Left lobe of liver (tissue), 2 donors: ENCODE data around the gene C1QTNF9B. TPM values are rescaled to one million over a fixed set of nuclear protein-coding genes. Genes with fewer than 3 reads are reported as not detected.

Source experiments
- ATAC-seq: fragments of 200-7000 bp; cut with Tn5 transposase; one replicate; pipeline ENCODE4 v1.9.1; 2020; ENCODE audit warnings: mild to moderate bottlenecking, moderate library complexity
- DNase-seq: peaks from one replicate; pipeline ENCODE4 v3.0.0-alpha.2; 2020; ENCODE audit warnings: low spot score
- total RNA-seq: library from RNA; stranded (reverse); gene quantifications from one replicate; pipeline ENCODE4 v1.2.1, GENCODE V29; 2021
- donor health status: DM: no; HTN: no; CAD: no; lungs with moderate emphysema.
- donor health status: DM: no; HTN: yes; CAD: no.

Gene C1QTNF9B
- total RNA-seq, 1 donor from 2014 or later: not detected

DNA sequence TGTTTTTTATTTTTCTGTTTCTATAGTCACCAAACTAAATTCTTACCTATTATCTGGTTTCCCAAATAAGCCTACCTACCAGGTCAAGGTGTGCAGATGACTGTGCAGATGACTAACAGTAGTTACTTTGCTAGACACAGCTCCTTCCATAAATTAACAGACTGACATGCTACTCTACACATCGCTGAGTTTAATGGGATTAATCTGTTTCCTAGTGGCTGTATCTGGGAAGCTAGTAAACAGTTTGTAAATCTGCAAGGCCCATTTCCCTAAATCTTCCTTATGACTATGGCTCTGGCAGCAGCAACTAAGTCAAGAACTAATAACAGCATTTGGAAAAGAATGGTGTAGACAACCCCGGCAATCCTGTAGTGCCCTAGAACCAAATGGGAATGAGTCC, 36.0 kb downstream of the C1QTNF9B start:
- no peak for ATAC-seq
- DNase-seq: no peak

- ATAC-seq (no peak), DNase-seq (no peak)
These were observed 37.4 kb downstream of the C1QTNF9B start for GRCh38 chr13:23859904-23860303.

- DNase-seq (no peak), ATAC-seq (no peak)
These were observed 37.8 kb downstream of the C1QTNF9B start for GRCh38 chr13:23859455-23859854.

DNA sequence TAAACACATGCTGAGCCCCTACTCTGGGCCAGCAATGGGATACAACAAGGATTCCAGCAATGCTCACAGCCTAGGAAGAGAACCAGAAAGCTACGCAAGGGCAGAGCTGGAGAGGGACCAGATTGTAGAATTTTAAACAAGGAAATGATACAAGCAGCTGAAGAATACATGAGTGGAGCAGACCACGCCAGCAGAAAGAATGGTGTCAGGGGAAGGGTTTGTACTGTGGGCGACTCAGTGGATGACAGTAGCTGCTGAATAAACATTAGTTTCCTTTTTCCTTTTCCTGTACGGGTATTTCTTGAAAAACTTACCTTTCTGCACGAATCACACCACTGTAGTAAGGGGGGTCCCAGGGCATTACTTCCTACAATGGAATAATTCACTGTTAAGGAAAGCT, 38.8 kb downstream of the C1QTNF9B start:
- no peak for DNase-seq
- no peak for ATAC-seq

DNA sequence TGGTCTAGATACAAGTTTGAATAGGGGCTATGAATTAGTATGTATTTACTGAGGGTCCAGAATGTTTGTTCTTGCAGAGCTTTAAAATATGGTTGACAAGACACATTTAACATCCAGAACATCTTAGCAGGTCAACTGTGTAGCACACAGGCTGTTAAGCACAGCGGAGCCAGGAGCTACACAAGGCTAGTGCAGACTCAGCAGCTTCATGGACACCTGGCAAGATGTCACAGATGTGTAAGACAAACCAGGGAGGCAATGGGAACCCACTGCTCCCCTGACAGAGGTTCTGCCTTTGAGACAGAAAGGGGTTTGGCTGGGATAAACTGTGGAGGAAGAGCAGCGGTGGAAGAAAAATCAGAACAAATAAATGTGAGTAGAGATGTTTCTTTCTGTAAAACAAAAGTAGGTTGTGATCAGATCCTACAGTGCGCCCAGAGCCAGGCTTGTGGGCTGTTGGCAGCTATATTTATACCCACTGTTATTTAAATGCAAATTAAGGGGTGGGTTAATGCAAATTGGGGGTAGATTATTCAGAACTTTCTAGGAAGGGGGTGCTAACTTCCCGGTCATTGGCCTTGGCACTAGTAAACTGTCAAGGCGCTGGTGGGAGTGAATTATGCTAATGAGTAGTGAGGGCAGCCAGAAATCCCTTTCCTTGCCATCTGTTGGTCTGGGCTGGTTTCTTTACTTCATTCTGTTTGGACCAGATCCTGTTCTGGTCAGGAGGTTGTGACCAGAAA, 41.1 kb downstream of the C1QTNF9B start:
- no peak for ATAC-seq
- no peak for DNase-seq

DNA sequence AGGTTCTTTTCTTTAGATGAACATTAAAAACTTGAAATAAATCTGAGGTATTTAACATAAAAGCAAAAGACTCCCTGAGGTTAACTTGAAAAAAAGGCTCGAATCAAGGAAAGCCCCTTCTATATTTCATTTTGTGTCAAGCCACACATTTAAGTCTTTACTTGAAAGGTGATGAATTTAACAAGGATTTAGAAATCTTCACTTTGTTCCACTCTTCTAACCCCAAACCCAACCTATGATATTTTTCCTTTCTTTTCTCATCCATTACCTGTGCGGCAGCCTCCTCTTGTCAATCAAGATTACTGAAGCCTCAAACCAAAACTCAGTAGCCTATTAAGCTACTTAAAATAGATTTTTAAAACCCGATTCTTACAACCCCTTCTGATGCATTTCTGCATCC, 41.9 kb downstream of the C1QTNF9B start:
- ATAC-seq: no peak
- DNase-seq: no peak

DNA sequence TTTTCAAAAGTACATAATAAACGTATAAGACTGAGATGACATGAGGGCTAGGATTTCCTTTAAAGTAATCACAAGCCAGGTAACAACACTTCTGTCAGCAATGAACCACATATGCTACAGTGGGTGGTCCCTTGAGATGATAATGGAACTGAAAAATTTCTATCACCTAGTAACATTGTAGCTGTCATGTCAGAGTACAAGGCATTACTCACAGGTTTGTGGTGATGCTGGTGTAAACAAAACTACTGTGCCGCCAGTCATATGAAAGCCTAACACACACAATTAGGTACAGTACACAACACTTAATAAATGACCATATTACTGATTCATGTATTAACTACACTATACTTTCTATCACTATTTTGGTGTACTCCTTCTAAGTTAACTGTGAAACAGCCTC, 45.0 kb downstream of the C1QTNF9B start:
- ATAC-seq (no peak), DNase-seq (no peak)

- no peak for DNase-seq
- no peak for ATAC-seq
These were observed 46.2 kb downstream of the C1QTNF9B start for GRCh38 chr13:23851106-23851505.

GRCh38 chr13:23850134-23850533, 47.2 kb downstream of the C1QTNF9B start:
- DNase-seq (no peak), ATAC-seq (no peak)

DNA sequence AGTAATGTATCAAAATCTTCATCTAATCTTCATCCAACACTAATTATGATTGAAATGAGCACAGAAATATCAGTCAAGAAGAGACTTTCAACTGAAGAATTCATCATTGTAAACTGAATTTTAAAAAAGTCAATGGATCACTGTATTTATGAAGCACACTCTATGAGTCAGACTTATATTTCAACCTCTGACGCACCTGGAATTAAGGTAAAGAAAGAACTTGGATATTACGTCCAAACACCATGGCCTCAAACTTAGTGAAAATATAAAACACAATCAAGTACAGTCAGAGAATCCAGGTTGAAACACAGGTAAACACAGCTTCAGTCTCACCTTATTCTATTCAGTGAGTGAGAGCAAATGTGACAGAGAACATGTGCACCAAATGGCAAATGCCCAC, 47.6 kb downstream of the C1QTNF9B start:
- no peak for ATAC-seq

DNA sequence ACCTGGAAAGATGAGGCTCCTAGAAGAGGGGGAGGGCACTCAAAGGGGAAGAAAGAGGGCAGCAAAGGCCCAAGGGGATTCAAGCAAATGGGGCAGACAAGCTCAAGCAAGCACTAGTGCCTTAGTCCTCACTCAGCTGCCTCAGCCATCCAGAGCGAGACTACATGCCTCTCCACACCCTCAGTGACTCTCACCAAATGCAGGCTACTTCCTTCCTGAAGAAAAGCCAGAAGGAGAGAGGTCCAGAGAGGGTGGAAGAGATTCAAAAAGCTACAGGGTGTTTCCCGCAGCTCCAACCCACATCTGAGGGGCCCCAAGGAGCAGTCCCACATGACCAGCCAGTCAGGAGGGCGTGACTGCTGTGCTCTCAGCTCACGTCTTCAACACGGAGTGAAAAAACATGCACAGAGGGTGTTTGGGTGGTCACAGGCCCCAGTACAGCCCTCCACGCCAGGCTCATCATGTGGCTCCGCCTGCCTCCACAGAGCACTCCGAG, 48.6 kb downstream of the C1QTNF9B start:
- DNase-seq (no peak), ATAC-seq (no peak)

More for the DNA sequence above, 47.6 kb downstream of the C1QTNF9B start:
- DNase-seq: no peak

- DNase-seq (no peak), ATAC-seq (no peak)
These were observed 49.3 kb downstream of the C1QTNF9B start for GRCh38 chr13:23848019-23848418.

- no peak for ATAC-seq
- no peak for DNase-seq
These were observed 49.8 kb downstream of the C1QTNF9B start for GRCh38 chr13:23847497-23847896.

DNA sequence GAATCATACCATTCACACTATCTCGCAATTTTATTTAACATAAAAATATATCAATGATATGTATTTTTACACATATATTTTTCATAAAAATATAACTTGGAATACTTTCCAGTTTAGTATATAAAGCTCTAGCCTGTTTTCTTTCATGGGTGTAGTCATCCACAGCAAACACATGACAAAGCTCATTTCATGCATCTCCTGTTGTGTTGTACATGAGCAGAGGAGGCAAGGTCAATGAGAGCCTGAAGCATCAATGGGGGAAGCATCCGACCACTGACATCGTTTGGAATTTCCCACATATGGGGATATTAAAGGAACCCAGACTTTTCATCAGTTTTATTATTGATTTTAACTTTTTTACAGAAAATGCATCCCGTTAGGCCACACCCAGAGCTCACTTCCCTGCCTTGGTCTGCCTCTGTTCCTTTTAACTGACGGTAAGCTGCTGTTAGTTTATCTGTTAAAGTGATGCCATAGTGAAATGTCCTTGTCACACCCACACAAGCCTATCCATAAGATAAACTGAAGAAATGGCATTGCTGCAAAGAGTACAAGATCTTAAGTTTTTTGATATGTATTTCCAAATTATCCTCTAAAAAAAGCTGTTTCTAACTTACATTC, 52.1 kb downstream of the C1QTNF9B start:
- no peak for ATAC-seq
- DNase-seq: no peak

GRCh38 chr13:23844132-23844531, 53.2 kb downstream of the C1QTNF9B start:
- DNase-seq (no peak), ATAC-seq (no peak)

- ATAC-seq: no peak
- no peak for DNase-seq
These were observed 53.9 kb downstream of the C1QTNF9B start for GRCh38 chr13:23843436-23843835.

GRCh38 chr13:23842406-23842805, 54.9 kb downstream of the C1QTNF9B start:
- ATAC-seq (no peak), DNase-seq (no peak)

Other genes with a start within 250 kb of the C1QTNF9B start
- gene MIPEP, start 8.1 kb downstream of the C1QTNF9B start, total RNA-seq: 12.0 TPM